Measurements from ENCODE around the gene NTMT2.

Gene NTMT2

GRCh38 chr1:170214117-170215032, 68.6 kb downstream of the NTMT2 start:
- DNase-seq, result no peak

GRCh38 chr1:170215072-170215885, 69.5 kb downstream of the NTMT2 start:
- no peak for DNase-seq

- DNase-seq, result no peak
Measured at GRCh38 chr1:170217517-170218256, 71.9 kb downstream of the NTMT2 start.

- no peak for DNase-seq
Measured at GRCh38 chr1:170218257-170218650, 72.5 kb downstream of the NTMT2 start.
